GM21529 (cell line): ENCODE measurements around the gene JMJD1C.
"Not testable (repeated sequence)": the region's sequence is repeated elsewhere in the genome, so short reads cannot be mapped to it uniquely, and the experiment has no call there.

Source experiments
- ATAC-seq: cut with Tn5 transposase; IDR thresholded peaks from one replicate; pipeline ENCODE4 v1.9.1; 2021; ENCODE audit not compliant: unreplicated experiment

The JMJD1C gene

GRCh38 chr10:63192826-63193225 lies 273.0 kb downstream of the JMJD1C start:
- ATAC-seq = no peak

GRCh38 chr10:63175534-63175933 lies 290.2 kb downstream of the JMJD1C start:
- no peak for ATAC-seq

DNA sequence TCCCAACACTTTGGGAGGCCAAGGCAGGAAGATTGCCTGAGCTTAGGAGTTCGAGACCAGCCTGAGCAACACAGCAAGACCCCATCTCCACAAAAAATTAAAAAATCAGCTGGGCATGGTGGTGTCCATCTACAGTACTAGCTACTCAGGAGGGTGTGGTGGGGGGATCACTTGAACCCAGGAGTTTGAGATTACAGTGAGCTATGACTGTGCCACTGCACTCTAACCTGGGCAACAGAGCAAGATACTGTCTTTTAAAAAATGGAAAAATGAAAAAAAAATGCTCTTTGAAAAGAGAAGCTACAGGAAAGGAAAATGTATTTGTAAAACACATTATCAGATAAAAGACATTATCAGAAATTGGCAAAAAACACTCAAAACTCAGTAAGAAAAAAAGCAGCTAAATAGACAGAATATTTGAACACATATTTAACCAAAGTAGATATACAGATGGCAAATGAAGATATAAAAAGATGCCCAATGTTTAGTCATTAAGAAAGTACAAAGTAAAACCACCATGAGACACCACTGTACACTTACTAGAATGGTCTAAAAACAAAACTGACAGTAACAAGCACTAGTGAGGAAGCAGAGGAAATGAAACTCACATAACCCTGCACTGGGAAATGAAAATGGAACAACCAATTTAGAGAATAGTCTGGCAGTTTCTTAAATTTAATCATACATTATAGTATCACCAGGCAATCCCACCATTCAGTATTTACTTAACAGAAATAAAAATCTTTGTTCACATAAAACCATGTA lies 292.1 kb downstream of the JMJD1C start:
- ATAC-seq = peak; percentile 99

GRCh38 chr10:63171926-63172325 lies 293.9 kb downstream of the JMJD1C start:
- ATAC-seq = no peak

DNA sequence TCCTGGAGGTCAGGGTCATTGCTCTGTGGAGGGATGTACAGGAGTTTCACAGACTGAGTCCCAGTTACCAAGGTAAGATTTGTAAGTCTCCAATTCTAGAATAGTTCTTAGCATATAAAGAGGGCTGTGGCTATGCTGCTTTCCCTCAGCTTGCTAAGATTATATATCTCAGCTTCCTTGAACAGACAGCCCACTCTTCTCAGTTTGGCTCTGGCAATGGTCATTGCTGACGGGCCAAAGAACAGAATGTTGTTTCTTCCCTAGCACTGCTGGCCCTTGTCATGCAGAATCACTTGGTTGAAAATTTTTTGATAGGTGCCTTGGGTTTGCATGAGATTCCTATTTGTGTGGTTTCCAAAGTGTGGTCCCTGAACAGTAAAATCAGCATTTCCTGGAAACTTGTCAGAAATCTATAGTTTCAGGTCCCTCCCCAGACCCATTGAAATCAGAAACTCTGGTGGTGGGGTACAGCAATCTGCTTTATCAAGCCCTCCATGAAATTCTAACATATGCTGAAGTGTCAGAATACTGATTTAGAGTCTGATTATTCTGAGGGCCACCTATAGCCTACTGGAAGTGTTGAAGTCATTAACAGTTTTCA lies 294.4 kb downstream of the JMJD1C start:
- ATAC-seq = no peak

- no peak for ATAC-seq
Measured at GRCh38 chr10:63169624-63170023, 296.2 kb downstream of the JMJD1C start.

- no peak for ATAC-seq
Measured at GRCh38 chr10:63168821-63169462, 296.8 kb downstream of the JMJD1C start.

DNA sequence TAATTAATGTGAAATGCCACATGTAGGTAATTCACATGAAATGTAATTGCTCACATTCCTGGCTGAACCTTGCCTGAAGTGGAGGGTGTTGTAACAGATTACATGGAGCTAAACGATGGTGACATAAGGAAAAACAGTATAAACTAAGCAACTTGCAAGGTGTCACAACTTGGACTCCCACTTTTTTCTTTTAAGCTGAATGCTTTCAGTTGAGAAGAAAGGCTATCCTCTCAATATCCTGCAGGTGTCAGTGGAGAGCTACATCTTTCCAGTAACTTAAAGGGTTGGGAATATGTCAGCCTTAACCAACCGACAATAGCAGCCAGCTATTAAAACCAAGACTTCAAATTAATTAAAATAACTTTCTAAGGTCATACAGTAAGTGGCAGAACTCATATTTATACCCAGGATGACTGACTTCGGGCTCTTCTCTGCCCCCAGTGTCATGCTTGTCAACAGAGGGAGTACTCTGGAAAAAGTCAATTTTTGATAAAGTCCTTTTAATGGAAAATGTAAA lies 299.0 kb downstream of the JMJD1C start:
- peak; percentile 57 for ATAC-seq

DNA sequence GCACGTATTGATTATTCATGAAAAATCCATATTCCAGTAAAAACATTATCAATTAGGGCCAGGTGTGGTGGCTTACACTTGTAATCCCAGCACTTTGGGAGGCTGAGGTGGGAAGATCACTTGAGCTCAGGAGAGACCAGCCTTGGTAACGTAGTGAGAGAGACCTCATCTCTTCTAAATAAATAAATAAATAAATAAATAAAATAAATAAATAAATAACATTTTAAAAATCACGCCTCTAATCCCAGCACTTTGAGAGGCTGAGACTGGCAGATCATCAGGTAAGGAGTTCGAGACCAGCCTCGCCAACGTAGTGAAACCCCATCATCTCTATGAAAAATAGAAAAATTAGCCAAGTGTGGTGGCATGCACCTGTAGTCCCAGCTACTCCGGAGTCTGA lies 300.5 kb downstream of the JMJD1C start:
- no peak for ATAC-seq

DNA sequence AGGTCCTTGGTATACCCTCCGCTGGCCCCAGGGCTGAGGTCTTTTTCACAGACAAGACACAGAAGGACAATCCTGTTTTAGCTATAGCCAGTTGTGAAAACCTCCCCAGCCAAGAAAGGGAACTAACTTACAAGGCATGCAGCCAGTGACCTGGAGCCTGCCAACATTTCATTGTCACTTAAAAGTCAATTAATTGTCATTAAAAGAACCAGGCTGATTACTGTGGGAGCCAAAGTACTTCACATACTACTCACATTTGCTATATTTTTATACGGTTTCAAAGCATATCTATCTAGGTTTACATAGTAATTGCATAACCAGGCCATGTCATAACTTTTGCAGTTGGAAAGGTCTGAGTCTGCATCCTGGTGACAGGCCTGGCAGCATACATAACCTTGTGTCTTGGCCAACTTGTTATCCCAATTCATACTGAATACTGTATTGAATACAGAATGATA lies 301.6 kb downstream of the JMJD1C start:
- ATAC-seq = no peak

DNA sequence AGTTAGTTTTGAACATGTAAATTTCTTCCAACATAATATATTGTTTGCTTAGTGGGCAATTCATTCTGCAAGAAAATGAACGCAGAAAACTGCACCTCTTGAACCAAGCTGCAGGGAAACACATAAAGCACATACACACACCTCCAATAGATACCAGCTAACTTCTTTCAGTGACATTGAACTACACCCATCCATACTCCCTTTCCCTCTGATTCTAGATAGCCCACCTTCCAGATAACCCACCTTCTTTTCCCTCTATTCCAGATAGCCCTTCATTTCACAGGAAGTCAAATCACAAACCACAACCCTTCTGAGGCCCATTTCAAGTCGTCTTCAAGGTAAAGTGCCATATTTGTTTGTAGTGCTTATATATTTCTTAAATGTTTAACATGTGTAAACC lies 304.2 kb downstream of the JMJD1C start:
- no peak for ATAC-seq

GRCh38 chr10:63157845-63158624 lies 307.7 kb downstream of the JMJD1C start:
- ATAC-seq = peak; percentile 73

GRCh38 chr10:63156236-63156635 lies 309.5 kb downstream of the JMJD1C start:
- no peak for ATAC-seq

DNA sequence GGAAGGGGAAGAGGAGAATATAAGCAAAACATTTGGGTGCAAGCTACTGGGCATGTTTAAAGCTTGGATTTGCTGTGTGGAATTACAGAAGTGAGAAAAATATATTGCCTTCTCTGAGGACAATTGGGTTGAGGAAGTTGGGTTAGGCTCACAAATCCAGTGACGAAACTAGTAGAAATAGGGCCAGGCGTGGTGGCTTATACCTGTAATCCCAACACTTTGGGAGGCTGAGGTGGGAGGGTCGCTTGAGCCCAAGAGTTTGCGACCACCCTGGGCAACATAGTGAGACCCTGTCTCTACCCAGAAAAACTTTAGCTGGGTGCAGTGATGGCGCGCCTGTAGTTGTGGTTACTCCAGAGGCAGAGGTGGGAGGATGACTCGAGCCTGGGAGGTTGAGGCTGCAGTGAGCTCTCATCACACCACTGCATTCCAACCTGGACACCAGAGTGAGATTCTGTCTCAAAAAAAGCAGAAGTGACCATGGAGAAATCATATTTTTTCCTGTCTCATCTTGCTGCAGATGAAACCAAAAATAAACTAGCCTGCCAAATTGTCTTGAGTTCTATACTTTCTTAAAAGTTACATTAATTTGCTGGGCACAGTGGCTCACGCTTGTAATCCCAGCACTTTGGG lies 310.3 kb downstream of the JMJD1C start:
- ATAC-seq = no peak

GRCh38 chr10:63154546-63155387 lies 311.0 kb downstream of the JMJD1C start:
- no peak for ATAC-seq

DNA sequence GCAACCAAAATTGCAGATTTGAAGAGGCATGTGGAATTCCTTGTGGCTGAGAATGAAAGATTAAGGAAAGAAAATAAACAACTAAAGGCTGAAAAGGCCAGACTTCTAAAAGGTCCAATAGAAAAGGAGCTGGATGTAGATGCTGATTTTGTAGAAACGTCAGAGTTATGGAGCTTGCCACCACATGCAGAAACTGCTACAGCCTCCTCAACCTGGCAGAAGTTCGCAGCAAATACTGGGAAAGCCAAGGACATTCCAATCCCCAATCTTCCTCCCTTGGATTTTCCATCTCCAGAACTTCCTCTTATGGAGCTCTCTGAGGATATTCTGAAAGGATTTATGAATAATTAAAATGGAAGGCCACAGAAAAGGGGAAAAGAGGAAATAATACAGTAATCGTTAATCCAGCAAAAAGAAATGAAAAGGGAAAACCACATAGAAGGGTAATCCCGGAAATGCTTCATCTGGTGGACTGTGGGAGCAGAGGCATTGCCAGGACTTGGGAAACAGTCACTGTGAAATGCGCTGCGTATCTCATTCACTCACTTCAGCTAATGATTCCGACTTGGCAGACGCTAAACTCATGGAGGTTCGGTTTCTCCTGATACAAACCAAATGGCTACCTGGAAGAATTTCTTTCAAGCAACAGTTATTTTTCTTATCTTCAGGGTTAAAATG lies 311.8 kb downstream of the JMJD1C start:
- not testable (repeated sequence) for ATAC-seq

DNA sequence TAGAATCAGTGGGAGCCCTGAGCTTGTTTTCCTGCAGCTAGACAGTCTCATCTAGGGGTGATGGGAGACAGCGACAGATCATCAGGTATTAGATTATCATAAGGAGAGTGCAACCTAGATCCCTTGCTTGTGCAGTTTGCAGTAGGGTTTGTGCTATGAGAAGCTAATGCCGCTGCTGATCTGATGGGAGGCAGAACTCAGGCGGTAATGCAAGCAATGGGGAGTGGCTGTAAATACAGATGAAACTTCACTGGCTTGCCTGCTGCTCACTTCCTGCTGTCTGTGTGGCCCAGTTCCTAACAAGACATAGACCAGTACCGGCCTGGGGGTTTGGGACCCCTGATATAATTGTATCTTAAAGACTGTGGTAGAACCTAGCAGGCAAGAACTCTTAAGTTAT lies 315.0 kb downstream of the JMJD1C start:
- no peak for ATAC-seq

DNA sequence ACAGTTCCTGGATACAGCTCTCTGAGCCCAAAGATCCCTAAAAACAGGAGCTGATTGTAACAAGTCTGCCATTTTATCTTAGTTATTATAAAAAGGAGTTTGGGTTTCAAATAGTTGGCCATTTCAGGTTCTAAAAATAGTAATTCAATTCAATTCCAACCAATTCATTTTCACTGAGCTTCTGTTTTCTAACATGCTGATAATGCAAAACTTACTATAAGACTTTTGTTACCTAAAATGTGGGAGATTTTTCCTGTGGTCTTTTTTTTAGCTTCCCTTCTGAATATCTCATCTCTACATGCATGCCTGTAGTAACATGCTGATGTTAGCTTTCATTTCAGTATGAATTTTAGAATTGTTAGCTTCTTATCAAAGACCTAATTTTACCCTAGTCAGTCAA lies 319.3 kb downstream of the JMJD1C start:
- no peak for ATAC-seq

- no peak for ATAC-seq
Measured at GRCh38 chr10:63145782-63146181, 320.0 kb downstream of the JMJD1C start.
